H1 (cell line): ENCODE results near the gene PTPRE. TPM values are rescaled to one million over a fixed set of nuclear protein-coding genes. Genes with fewer than 3 reads are reported as not detected.

ENCODE experiments used
- CTCF ChIA-PET: fragments of 300-600 bp; sonication (Branson Sonifier 250); formaldehyde crosslinking; loops from one replicate; lab custom pipeline; 2021; ENCODE audit not compliant: partially characterized antibody; lab: Charles Lee
- POLR2A ChIA-PET: fragments of 300-600 bp; sonication (Branson Sonifier 250); formaldehyde crosslinking; loops from one replicate; lab custom pipeline; 2021; ENCODE audit warnings: inconsistent platforms; ENCODE audit not compliant: partially characterized antibody; lab: Charles Lee
- DNase-seq, 2 experiments: peaks; one replicate each; pipeline versions ENCODE4 v3.0.0 to v3.0.0-alpha.2; 2010 to 2022; ENCODE audit warnings: low spot score in 2 of 2, low read depth in 1 of 2, mixed read lengths in 1 of 2
- FAIRE-seq: peaks from 2 replicates; lab custom pipeline; 2011; peaks lifted over from hg19 to GRCh38; lab: Jason Lieb, UNC
- H2AFZ ChIP-seq: 2 replicates; pipeline ENCODE4 v1.8.1; 2012; ENCODE audit warnings: low read length, inconsistent platforms
- H2AK5ac ChIP-seq: 2 replicates; pipeline ENCODE4 v1.6.1; 2013; ENCODE audit warnings: low read depth, low read length
- H2BK120ac ChIP-seq: replicated peaks from 2 replicates; pipeline ENCODE3; 2013; ENCODE audit warnings: low read depth, low read length, inconsistent platforms
- H2BK12ac ChIP-seq: 2 replicates; pipeline ENCODE4 v1.6.1; 2013; ENCODE audit warnings: low read depth, low read length
- H2BK15ac ChIP-seq: 2 replicates; pipeline ENCODE4 v1.6.1; 2013; ENCODE audit warnings: low read length
- H2BK20ac ChIP-seq: 2 replicates; pipeline ENCODE4 v1.6.1; 2013; ENCODE audit warnings: low read length
- H2BK5ac ChIP-seq: 2 replicates; pipeline ENCODE4 v1.6.1; 2013; ENCODE audit warnings: low read depth, low read length
- H3K14ac ChIP-seq: 2 replicates; pipeline ENCODE4 v1.6.1; 2013; ENCODE audit warnings: inconsistent platforms; ENCODE audit not compliant: insufficient read length
- H3K18ac ChIP-seq: 2 replicates; pipeline ENCODE4 v1.6.1; 2013; ENCODE audit warnings: low read length; ENCODE audit errors: extremely low read depth
- H3K23ac ChIP-seq: 2 replicates; pipeline ENCODE4 v1.6.1; 2013; ENCODE audit warnings: inconsistent platforms; ENCODE audit not compliant: insufficient read length
- H3K23me2 ChIP-seq: 2 replicates; pipeline ENCODE4 v1.6.1; 2013; ENCODE audit warnings: low read depth, low read length
- H3K27ac ChIP-seq: 2 replicates; pipeline ENCODE4 v1.6.1; 2011; ENCODE audit warnings: low read depth, low read length, inconsistent platforms
- H3K27me3 ChIP-seq, 4 experiments: replicated peaks in 1 of 4; 1 replicate in 1 of 4; 2 replicates in 3 of 4; pipeline versions ENCODE4 v1.6.1 to v1.8.1; 2011 to 2013; ENCODE audit warnings: low read length in 3 of 4, mild to moderate bottlenecking in 3 of 4, inconsistent platforms in 2 of 4, mixed read lengths in 2 of 4, moderate library complexity in 1 of 4; ENCODE audit not compliant: control insufficient read depth in 3 of 4, insufficient read depth in 3 of 4; ENCODE audit errors: extremely low read depth in 1 of 4
- H3K36me3 ChIP-seq, 4 experiments: 2 replicates each; pipeline versions ENCODE4 v1.6.1 to v1.8.1; 2011 to 2013; ENCODE audit warnings: mild to moderate bottlenecking in 4 of 4, low read length in 3 of 4, moderate library complexity in 2 of 4, control low read depth in 1 of 4, inconsistent platforms in 1 of 4; ENCODE audit not compliant: insufficient read depth in 4 of 4, control insufficient read depth in 2 of 4
- H3K4ac ChIP-seq: replicated peaks from 2 replicates; pipeline ENCODE3; 2013; ENCODE audit warnings: low read length, low read depth, mixed read lengths, inconsistent platforms; ENCODE audit not compliant: insufficient read length
- H3K4me1 ChIP-seq, 4 experiments: replicated peaks in 1 of 4; 1 replicate in 1 of 4; 2 replicates in 3 of 4; pipeline versions ENCODE4 v1.6.1 to v1.8.1; 2011 to 2013; ENCODE audit warnings: low read length in 3 of 4, inconsistent platforms in 2 of 4, mixed read lengths in 1 of 4; ENCODE audit not compliant: insufficient read depth in 4 of 4, control insufficient read depth in 3 of 4
- H3K4me2 ChIP-seq, 2 experiments: 2 replicates each; pipeline versions ENCODE4 v1.6.1 to v1.8.1; 2011 to 2013; ENCODE audit warnings: low read depth in 2 of 2, low read length in 2 of 2, control low read depth in 1 of 2, inconsistent platforms in 1 of 2, mild to moderate bottlenecking in 1 of 2; ENCODE audit not compliant: insufficient read depth in 1 of 2
- H3K4me3 ChIP-seq, 4 experiments: fragments of 200-600, 300-600 bp in 1 of 4; sonication (generic), shearing (Covaris generic), sonication (Bioruptor Twin) in 1 of 4; 2 replicates each; pipeline versions ENCODE4 v1.5.1 to v1.8.1; 2011 to 2016; ENCODE audit warnings: low read length in 4 of 4, low read depth in 3 of 4, control low read depth in 2 of 4, inconsistent platforms in 2 of 4, mild to moderate bottlenecking in 2 of 4, mixed read lengths in 1 of 4, moderate library complexity in 1 of 4; ENCODE audit not compliant: insufficient read depth in 2 of 4; ENCODE audit errors: extremely low read depth in 1 of 4
- H3K56ac ChIP-seq: replicated peaks from 2 replicates; pipeline ENCODE3; 2013; ENCODE audit warnings: low read depth, mild to moderate bottlenecking, mixed read lengths, low read length, inconsistent platforms; ENCODE audit not compliant: insufficient read length
- H3K79me1 ChIP-seq: 2 replicates; pipeline ENCODE4 v1.6.1; 2013; ENCODE audit warnings: low read depth, low read length, control low read depth
- H3K79me2 ChIP-seq, 2 experiments: 2 replicates each; pipeline versions ENCODE4 v1.6.1 to v1.8.1; 2012 to 2013; ENCODE audit warnings: low read length in 2 of 2, mild to moderate bottlenecking in 2 of 2, inconsistent platforms in 1 of 2; ENCODE audit not compliant: insufficient read depth in 2 of 2, control insufficient read depth in 1 of 2
- H3K9ac ChIP-seq, 4 experiments: replicated peaks in 1 of 4; 1 replicate in 1 of 4; 2 replicates in 3 of 4; pipeline versions ENCODE4 v1.6.1 to v1.8.1; 2011 to 2013; ENCODE audit warnings: low read depth in 3 of 4, low read length in 3 of 4, control low read depth in 2 of 4, mild to moderate bottlenecking in 2 of 4, moderate library complexity in 2 of 4, inconsistent platforms in 1 of 4; ENCODE audit errors: extremely low read depth in 1 of 4
- H3K9me3 ChIP-seq, 2 experiments: 2 replicates each; pipeline versions ENCODE4 v1.6.1 to v1.8.1; 2012 to 2013; ENCODE audit warnings: mild to moderate bottlenecking in 2 of 2, moderate library complexity in 2 of 2, control low read depth in 1 of 2, inconsistent platforms in 1 of 2, low read depth in 1 of 2, low read length in 1 of 2, mixed read lengths in 1 of 2; ENCODE audit not compliant: insufficient read depth in 2 of 2
- H4K20me1 ChIP-seq, 2 experiments: replicated peaks in 1 of 2; 2 replicates each; pipeline versions ENCODE3 to v1.8.1; 2011 to 2013; ENCODE audit warnings: inconsistent platforms in 2 of 2, low read length in 2 of 2, mild to moderate bottlenecking in 1 of 2; ENCODE audit not compliant: insufficient read depth in 2 of 2, control insufficient read depth in 1 of 2
- H4K5ac ChIP-seq: 2 replicates; pipeline ENCODE4 v1.6.1; 2013; ENCODE audit warnings: low read length, low read depth, mixed read lengths, inconsistent platforms; ENCODE audit not compliant: insufficient read length
- H4K8ac ChIP-seq: 2 replicates; pipeline ENCODE4 v1.8.0; 2013; ENCODE audit warnings: mild to moderate bottlenecking, moderate library complexity, low read length, inconsistent platforms; ENCODE audit not compliant: insufficient read depth; ENCODE audit errors: extremely low read depth
- H4K91ac ChIP-seq: replicated peaks from 2 replicates; pipeline ENCODE3; 2013; ENCODE audit warnings: low read length, mixed read lengths, inconsistent platforms; ENCODE audit not compliant: insufficient read length
- KDM4A ChIP-seq: IDR thresholded peaks from one replicate; pipeline ENCODE4 v1.7.1; 2012; ENCODE audit warnings: low read depth, mild to moderate bottlenecking, moderate library complexity, low read length, inconsistent platforms; ENCODE audit not compliant: severe bottlenecking
- SIX5 ChIP-seq: IDR thresholded peaks from 2 replicates; pipeline ENCODE4 v1.6.1; 2011; ENCODE audit warnings: mild to moderate bottlenecking, low read depth, low read length
- whole genome bisulfite sequencing, 2 experiments: shearing (Covaris generic) in 1 of 2; methylation state at CpG; one replicate each; pipeline versions ENCODE4 v1.1.6 to v1.1.7; 2013 to 2015; ENCODE audit warnings: low lambda C conversion rate in 2 of 2, mixed read lengths in 2 of 2, inconsistent platforms in 1 of 2, low coverage in 1 of 2, missing lambda C conversion rate in 1 of 2; ENCODE audit not compliant: insufficient replicate concordance in 2 of 2, insufficient coverage in 1 of 2, insufficient read length in 1 of 2; ENCODE audit errors: extremely low coverage in 1 of 2, missing lambda C conversion rate in 1 of 2; 5-methylcytosine and 5-hydroxymethylcytosine counted together
- polyA plus RNA-seq, 7 experiments: library from polyadenylated mRNA; depleted of rRNA in 3 of 7; stranded (reverse) in 5 of 7; unstranded in 2 of 7; fragments of >200 nt in 5 of 7; fragments of 200-250 nt in 2 of 7; gene quantifications; 1 replicate in 5 of 7; 2 replicates in 1 of 7; 4 replicates in 1 of 7; pipeline versions ENCODE4 v1.2.1 to v1.2.3, GENCODE V29; 2011 to 2013; ENCODE audit warnings: missing spikeins in 2 of 7, mixed read lengths in 2 of 7
- total RNA-seq: library from RNA; stranded (reverse); fragmentation: NEBNext Ultra II Directional; extraction: Animal tissue kit (Norgen Biotek cat#: 25700); gene quantifications from 2 replicates; pipeline ENCODE4 v1.2.1, GENCODE V29; 2021

The PTPRE gene
- total and polyA plus RNA-seq, 2 of the 8 experiments (the other 6 are each of a cell fraction or from before 2014, with no cell fraction given) = 0.33 to 0.54 TPM

- H3K36me3 ChIP-seq = no peaks in the 10 kb centered on the region
- H2BK5ac ChIP-seq = no peak overlapping the region
- DNase-seq = no peak
- no peak overlapping the region for H3K56ac ChIP-seq
- H3K18ac ChIP-seq = no peak overlapping the region
- no peak overlapping the region for H3K4me3 ChIP-seq
- no peak overlapping the region for H3K9ac ChIP-seq
- no peak overlapping the region for H2BK20ac ChIP-seq
- CTCF ChIA-PET = interaction anchor here (0.9 to 5.3 kb wide), 10 partner anchors 11 to 142 kb away, joined by 3 to 57 read pairs (median 10); partner anchors contain the start of gene PTPRE
- POLR2A ChIA-PET = interaction anchor here (1.2 kb wide), 1 partner anchor 15 kb away, joined by 3 read pairs; no protein-coding TSS in a partner anchor
- H2BK12ac ChIP-seq = no peak overlapping the region
- H4K5ac ChIP-seq = no peak overlapping the region
- H2BK120ac ChIP-seq = no peak overlapping the region
- peaks cover 0 to 2% (median 0%) of the 10 kb centered on the region in 4 experiments; a peak in 2 of 7 replicates for H3K4me1 ChIP-seq
- no peaks in the 10 kb centered on the region for H3K79me2 ChIP-seq
- no peak overlapping the region for H2BK15ac ChIP-seq
- TF ChIP-seq KDM4A (no peak), SIX5 (no peak)
- no peaks in the 10 kb centered on the region for H3K9me3 ChIP-seq
- no peak overlapping the region for H2AFZ ChIP-seq
- peaks cover 4% of the 10 kb centered on the region; the same call in 1 of the 2 replicates for H3K23me2 ChIP-seq
- 88% methylated on average over 21 of the region's 21 CpGs; no CpG with 5 or more reads in 1 of the 2 experiments for WGBS, 2 experiments
- H3K79me1 ChIP-seq = no peaks in the 10 kb centered on the region
- H3K27ac ChIP-seq = no peak overlapping the region
- no peaks in the 10 kb centered on the region for H3K27me3 ChIP-seq
- no peak overlapping the region for H3K14ac ChIP-seq
- no peak overlapping the region for H4K8ac ChIP-seq
- no peak overlapping the region for H3K4ac ChIP-seq
- no peaks in the 10 kb centered on the region for H4K20me1 ChIP-seq
- H4K91ac ChIP-seq = no peak overlapping the region
- FAIRE-seq = no peak
- H2AK5ac ChIP-seq = no peak overlapping the region
- H3K23ac ChIP-seq = no peak overlapping the region
- no peak overlapping the region for H3K4me2 ChIP-seq
Observed at GRCh38 chr10:128047991-128048818, 141.3 kb downstream of the PTPRE start.
